HuH-7.5 (cell line): ENCODE measurements around the gene RBPMS2.

Experiments used
- DNase-seq: peaks from one replicate; pipeline ENCODE4 v3.0.0; 2011; ENCODE audit warnings: low spot score

Gene RBPMS2

DNA sequence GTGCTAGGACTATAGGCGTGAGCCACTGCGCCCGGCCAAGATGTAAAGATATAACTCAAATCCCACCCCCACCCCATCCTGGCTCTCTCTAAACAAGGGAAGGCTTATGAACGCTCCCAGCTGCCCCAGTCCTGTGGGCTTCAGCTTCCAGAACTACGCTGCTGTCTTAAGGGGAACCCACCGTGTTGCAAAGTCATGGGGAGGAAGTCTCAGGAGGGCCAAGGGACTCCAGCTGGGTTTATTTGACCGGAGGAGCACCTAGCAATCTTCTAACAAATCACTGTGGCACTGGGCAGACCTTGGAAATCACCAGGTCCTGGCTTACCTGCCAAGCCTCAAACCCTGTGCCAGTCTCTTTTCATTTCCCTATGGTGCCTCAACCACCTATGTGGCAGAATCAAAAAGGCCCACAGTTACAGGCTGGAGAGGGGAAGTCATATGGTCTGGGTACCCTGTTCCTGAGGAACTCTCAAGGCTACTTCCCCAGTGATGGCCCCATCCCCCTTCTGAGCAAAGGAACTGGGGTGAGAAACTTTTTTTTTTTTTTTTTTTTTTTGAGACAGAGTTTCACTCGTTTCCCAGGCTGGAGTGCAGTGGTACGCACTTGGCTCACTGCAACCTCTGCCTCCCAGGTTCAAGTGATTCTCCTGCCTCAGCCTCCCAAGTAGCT, 83.4 kb downstream of the RBPMS2 start:
- DNase-seq = no peak

DNA sequence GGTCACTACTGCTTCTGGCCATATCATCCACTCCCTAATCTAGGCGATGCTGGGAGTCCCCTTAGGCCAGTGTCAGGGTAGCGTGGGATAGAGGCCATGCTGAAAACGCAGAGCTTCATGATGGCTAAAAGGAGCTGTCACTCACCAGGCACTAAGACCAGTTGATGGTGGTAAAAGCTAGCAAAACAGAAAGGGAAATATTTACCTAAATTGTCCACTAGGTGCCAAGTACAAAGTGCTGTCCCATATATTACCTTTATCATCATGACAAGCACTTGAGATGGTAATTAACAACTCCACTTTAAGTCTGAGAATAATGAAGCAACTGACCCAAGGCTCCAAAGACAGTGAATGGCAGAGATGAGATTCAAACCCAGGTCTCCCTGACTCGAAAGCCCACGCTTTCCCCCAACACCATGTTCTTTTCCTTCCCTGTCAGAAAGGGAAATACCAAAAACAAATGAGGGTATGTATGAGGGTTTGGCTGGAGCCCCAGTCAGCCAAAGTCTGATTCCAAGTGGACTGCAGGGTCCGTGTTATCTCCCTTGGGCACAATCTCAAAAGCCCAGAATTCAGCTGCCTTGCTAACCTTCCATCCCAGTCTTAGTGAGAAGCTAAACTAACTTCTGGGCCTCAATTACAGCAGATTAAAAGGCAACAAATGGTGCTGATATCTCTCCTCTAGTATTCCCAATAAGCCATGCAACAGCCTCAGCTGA, 84.7 kb downstream of the RBPMS2 start:
- DNase-seq = no peak

DNA sequence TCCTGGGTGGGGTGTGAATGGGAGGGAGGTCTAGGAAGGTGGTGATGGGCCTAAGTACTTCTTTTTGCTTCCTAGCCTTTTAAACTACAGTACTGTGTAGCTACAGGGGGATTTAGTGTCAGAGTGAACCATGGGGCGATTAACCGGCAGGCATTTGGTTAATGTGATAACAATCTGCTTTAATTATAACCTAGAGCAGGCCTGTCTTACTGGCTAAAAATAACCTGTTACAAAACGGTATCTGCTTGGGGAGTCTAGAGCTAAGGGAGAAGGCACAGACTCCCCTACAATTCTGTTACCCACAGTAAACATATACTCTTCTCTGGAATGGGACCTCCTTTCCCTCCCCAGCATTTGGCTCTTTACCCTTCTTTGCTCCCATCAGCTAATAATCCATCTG, 85.4 kb downstream of the RBPMS2 start:
- DNase-seq = no peak
